HG03469 (cell line): ENCODE data around the gene GOLGA6A.
"Not testable (repeated sequence)": the region's sequence is repeated elsewhere in the genome, so short reads cannot be mapped to it uniquely, and the experiment has no call there.

Experiments used
- ATAC-seq: cut with Tn5 transposase; IDR thresholded peaks from one replicate; pipeline ENCODE4 v1.9.1; 2021; ENCODE audit warnings: mild to moderate bottlenecking, moderate library complexity, moderate number of reproducible peaks; ENCODE audit not compliant: unreplicated experiment

GOLGA6A gene

GRCh38 chr15:74053941-74054529, 28.3 kb downstream of the GOLGA6A start:
- ATAC-seq = no peak

DNA sequence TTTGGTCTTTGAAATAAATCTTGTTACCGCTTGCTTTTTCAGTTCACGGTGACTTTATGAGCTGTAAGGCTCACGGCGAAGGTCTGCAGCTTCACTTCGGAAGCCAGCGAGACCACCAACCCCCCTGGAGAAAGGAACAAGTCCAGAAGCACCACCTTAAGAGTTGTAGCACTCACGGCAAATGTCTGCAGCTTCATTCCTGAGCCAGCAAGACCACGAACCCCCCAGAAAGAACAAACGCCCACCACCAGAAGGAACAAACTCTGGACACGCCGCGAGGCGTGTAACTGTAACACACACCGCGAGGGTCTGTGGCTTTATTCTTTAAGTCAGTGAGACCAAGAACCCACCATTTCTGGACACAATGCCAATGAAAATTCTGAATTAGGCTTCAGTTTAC, 28.8 kb downstream of the GOLGA6A start:
- no peak for ATAC-seq

- ATAC-seq = not testable (repeated sequence)
Measured at GRCh38 chr15:74052271-74053260, 29.8 kb downstream of the GOLGA6A start.

DNA sequence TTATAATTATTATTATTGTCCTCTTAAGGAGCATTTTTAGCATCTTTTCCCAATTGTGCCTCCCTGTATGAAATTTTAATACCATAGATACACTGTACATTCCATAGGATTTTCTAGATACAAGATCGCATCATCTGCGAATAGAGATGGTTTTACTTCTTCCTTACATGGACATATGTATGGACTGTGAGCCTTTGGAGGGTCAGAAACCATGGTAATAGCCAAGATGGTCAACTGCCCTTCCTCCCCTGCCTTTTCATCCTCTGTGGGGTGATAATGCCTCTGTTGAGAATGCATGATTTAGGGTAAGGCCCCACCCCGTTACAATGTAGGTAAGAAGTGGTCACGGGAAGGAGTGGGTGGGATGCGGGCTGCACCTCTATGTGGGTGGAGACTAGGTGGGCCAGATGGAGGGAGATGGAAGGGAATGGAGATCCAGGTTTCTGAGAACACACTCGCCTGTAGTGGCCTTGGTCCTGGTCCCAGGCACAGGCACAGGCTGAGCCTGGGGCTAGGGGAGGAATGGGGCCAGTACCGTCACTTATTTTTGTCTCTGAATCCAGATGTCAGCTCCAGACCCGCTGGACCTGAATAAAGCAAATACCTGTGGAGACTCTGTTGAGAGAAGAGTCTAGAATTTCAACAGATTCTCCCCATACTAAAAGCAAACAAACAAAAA, 31.7 kb downstream of the GOLGA6A start:
- no peak for ATAC-seq

- ATAC-seq = no peak
Measured at GRCh38 chr15:74050127-74050526, 32.2 kb downstream of the GOLGA6A start.

- no peak for ATAC-seq
Measured at GRCh38 chr15:74046275-74046674, 36.1 kb downstream of the GOLGA6A start.

GRCh38 chr15:74045636-74046274, 36.6 kb downstream of the GOLGA6A start:
- no peak for ATAC-seq

- no peak for ATAC-seq
Measured at GRCh38 chr15:74045184-74045583, 37.2 kb downstream of the GOLGA6A start.

DNA sequence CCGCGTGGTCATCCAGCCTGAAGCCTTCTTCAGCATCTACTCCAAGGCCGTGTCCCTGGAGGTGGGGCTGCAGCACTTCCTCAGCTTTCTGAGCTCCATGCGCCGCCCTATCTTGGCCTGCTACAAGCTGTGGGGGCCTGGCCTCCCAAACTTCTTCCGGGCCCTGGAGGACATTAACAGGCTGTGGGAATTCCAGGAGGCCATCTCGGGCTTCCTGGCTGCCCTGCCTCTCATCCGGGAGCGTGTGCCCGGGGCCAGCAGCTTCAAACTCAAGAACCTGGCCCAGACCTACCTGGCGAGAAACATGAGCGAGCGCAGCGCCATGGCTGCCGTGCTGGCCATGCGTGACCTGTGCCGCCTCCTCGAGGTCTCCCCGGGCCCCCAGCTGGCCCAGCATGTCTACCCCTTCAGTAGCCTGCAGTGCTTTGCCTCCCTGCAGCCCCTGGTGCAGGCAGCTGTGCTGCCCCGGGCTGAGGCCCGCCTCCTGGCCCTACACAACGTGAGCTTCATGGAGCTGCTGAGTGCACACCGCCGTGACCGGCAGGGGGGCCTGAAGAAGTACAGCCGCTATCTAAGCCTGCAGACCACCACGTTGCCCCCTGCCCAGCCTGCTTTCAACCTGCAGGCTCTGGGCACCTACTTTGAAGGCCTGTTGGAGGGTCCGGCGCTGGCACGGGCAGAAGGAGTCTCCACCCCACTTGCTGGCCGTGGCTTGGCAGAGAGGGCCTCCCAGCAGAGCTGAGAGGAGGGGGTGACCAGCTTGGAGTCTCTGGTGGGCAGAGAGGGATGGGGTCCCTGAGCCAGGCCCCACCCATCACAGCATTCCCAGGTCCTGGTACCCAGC, 37.9 kb downstream of the GOLGA6A start:
- ATAC-seq = no peak

- ATAC-seq = no peak
Measured at GRCh38 chr15:74043425-74044266, 38.7 kb downstream of the GOLGA6A start.

GRCh38 chr15:74042603-74043424, 39.5 kb downstream of the GOLGA6A start:
- ATAC-seq = no peak

DNA sequence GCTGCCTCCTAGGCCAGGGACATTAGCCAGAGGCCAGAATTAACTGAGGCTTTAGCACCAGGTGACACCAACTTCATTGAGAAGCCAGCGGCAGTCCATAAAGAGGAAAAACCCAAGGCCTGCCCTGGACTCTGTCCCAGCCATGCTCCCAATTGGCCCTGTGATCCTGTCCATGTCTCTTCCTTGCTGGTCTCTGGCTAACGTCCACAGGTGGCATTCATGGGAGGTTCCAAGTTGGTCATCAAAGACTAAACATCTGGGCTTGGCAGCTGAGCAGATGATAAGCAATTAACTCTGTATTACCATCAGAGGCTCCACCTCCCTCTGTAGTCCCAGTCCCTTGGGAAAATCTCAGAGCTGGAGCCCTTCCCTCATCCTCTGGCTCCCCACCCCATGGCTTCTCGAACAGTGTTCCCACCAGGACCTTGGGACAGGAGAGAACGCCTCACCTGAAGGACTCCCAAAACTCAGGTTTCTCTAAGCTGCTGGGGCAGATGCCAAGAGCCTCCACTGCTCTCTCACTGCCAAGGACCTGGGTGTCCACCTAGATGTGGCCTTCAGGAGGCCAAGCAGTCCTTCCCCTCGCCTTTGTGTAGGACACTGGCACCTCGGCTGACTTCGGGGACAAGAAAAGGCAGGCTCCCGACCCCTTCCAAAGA, 40.4 kb downstream of the GOLGA6A start:
- no peak for ATAC-seq

GRCh38 chr15:74041311-74041756, 41.0 kb downstream of the GOLGA6A start:
- no peak for ATAC-seq

DNA sequence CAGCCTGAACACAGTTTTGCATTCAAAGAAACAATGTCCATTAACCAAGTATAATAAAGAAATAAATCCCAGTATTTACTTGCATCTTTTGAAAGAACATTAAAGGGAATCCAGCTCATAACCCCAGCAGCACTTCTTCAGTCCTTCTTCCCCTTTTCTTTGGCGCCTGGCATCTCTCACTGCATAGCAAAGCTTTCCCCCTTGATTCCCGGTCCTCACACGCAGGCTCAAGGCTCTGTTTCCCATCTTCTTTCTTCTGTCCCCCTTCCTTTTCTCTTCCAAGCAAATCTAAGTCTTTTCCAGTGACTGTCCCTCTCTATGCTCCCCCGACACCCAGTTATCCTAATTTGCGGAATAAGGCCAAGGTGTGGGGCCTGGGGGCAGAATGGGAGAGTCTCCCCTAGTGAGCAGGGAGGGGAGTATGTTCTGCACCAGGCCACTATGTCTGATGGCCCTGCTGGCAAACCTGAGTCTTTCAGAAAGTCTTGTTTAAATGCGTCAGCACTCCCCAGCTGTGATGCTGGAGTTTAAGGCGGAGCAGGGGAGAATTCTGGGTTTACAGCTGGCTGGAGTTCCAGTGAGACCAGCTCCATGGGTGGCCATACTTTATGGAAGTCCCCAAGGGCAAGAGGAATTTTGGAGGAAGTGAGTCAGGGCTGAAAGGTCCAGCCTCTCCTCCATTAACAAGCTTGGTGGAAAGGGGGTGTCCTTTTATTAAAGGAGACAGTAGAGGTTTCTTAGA, 42.1 kb downstream of the GOLGA6A start:
- no peak for ATAC-seq

- no peak for ATAC-seq
Measured at GRCh38 chr15:74039656-74040010, 42.7 kb downstream of the GOLGA6A start.

GRCh38 chr15:74038707-74039655, 43.4 kb downstream of the GOLGA6A start:
- ATAC-seq = no peak
